Measurements from ENCODE around the gene BCAS1.
"Not testable (repeated sequence)": the region's sequence is repeated elsewhere in the genome, so short reads cannot be mapped to it uniquely, and the experiment has no call there.

The BCAS1 gene

DNA sequence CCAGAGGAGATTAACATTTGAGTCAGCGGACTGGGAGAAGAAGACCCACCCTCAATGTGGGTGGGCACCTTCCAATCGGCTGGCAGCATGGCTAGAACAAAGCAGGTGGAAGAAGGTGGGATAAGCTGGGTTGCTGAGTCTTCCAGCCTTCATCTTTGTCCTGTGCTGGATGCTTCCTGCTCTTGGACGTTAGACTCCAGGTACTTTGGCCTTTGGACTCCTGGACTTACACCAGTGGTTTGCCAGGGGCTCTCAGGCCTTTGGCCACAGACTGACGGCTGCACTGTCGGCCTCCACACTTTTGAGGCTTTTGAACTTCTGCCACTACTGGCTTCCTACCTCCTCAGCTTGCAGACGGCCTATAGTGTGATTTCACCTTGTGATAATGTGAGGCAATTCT is 50.8 kb downstream of the BCAS1 start:
- no peak for DNase-seq (ENCODE audit: low read depth in 2 of 2)

DNA sequence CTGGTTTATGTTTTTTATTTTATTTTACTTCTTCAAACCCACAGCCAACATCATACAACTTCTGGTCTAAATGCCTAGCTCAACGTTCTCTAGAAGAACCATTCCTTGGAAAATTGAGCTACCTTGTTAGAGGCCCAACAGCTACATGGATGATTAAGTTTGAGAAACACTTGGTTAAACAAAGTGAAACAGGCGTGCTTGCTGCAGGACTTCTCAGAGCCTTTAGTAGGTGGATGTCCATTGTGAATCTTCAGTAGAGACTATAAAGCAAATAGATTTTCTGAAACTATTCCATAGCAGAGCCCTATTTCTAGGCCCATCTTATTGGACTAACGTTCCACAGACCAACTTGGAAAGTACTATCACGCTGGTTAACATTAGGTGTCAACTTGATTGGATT is 51.3 kb downstream of the BCAS1 start:
- DNase-seq (ENCODE audit: low read depth in 2 of 2): no peak

- no peak for DNase-seq (ENCODE audit: low read depth in 2 of 2)
These were observed 52.5 kb downstream of the BCAS1 start for GRCh38 chr20:54017846-54018245.

- no peak for DNase-seq (ENCODE audit: low read depth in 2 of 2)
These were observed 54.9 kb downstream of the BCAS1 start for GRCh38 chr20:54015496-54015895.

DNA sequence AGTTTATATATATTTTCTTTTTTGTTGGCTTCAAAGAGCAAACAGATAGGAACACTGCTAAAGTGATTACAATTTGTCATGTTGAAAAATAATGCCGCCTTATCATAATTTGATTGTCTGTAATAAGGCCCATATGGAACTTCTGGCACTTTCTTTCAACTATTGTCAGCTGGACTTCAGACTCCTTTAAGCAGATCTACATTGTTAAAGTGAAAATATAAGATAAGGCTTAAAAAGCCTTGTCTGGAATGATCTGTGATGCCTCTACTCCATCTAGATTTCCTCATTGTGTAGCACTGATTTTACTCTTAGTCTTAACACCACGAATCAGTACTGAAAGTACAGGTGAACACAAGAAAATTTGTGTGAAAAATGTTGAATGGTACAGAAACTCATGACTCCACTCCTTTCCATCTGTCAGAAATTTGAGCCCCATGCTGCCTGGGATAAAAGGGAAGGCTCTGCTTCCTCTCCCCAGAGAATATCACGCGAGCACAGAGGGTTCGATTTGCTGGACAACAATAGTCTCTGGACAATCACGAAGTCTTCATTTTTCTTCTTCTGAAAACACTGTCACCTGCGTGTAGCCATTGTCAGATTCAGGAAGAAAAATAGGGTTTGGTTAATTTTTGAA is 56.0 kb downstream of the BCAS1 start:
- no peak for DNase-seq (ENCODE audit: low read depth in 2 of 2)

GRCh38 chr20:54013471-54013870 is 56.9 kb downstream of the BCAS1 start:
- DNase-seq (ENCODE audit: low read depth in 2 of 2): no peak

- DNase-seq (ENCODE audit: low read depth in 2 of 2): no peak
These were observed 59.0 kb downstream of the BCAS1 start for GRCh38 chr20:54011346-54011745.

DNA sequence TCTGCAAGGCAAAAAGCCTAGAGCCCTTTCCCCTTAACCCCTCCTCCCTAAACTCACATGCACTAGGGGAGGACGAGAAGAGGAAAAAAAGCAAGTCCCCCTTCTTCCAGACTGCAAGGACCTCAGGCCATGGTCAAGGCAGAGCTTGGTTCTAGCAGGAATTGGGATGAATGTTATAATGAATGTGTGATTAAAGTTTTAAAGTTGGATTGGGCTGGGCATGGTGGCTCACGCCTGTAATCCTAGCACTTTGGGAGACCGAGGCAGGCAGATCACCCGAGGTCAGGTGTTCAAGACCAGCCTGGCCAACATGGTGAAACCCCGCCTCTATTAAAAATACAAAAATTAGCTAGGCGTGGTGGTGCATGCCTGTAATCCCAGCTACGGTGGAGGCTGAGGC is 64.2 kb downstream of the BCAS1 start:
- DNase-seq (ENCODE audit: low read depth in 2 of 2): not testable (repeated sequence)

- no peak for DNase-seq (ENCODE audit: low read depth in 2 of 2)
These were observed 64.9 kb downstream of the BCAS1 start for GRCh38 chr20:54005524-54005923.

GRCh38 chr20:54004445-54004844 is 65.9 kb downstream of the BCAS1 start:
- DNase-seq (ENCODE audit: low read depth in 2 of 2): no peak

DNA sequence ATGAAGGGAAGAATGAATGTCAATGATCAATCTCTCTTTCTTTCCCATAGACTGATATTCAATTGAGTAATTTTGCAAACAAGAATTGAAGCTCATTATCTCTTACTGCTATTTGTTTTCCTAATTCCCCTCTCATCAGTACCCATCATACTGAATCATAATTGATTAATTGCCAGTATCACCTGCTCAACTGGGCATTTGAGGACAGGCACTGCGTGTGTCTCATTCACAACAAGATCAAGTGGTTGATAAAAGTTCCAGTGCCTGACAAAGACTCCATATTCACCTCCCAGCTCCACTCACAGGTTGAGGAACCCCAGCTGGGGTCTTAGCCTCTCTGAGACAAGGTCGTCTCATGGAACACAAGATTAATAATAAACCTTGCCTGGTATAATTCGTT is 67.7 kb downstream of the BCAS1 start:
- DNase-seq (ENCODE audit: low read depth in 2 of 2): no peak

DNA sequence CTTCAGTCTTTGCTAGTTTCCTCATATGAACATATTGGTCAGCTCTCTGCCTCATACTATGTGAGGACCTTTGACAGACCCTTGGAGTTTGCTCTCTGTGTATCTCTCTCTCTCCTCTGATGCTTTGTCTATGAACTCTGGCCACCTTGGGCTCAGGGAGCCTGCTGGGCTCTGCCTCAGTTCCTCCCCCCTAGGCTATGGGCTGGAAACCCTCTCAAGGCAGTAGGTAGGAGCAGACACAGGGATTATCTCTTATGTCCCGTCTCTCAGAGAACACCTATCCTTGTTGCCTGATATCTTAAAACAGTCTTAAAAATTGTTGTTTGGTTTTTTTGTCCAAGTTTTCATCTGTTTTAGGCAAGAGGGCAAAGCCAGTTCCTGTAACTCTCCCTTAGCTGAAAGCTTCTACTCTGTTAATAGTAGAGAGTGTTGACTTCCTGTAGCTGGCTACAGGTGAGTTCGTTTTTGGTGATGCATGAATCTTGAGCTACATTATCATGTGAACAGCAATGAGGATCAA is 68.3 kb downstream of the BCAS1 start:
- DNase-seq (ENCODE audit: low read depth in 2 of 2): no peak

DNA sequence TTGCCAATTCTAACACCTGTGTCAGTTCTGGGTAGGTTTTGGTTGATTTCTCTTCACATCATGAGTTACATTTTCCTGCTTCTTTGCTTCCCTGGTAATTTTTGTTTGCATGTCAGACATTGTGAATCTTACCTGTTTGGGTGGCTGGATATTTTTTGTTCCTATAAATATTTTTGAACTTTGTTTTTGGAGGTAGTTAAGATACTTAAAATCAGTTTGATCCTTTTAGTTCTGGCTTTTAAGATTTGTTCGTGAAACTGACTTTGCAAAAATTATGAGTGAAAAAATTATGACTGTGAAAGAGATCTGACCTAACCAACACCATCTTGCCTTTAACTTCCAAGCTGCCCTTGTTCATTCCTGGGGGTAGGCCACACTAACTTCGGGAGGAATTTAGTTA is 69.5 kb downstream of the BCAS1 start:
- no peak for DNase-seq (ENCODE audit: low read depth in 2 of 2)

DNA sequence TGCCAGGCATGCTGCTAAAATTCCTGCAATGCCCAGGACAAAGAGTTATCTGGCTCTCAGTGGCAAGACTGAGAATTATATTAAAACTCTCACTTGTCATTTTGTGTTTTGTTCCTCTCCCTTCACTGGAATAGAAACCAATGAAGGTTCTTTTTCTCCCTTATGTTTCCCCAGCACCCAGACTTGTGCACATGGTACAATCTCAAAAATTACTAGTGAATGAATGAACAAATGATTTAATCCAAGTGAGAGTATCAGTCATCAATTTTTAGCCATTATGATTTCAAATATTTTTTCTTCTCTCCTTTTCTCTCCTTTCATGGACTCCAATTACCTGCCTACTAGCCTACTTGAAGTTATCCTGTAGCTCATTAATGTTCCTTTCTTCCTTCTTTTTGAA is 70.1 kb downstream of the BCAS1 start:
- no peak for DNase-seq (ENCODE audit: low read depth in 2 of 2)

DNA sequence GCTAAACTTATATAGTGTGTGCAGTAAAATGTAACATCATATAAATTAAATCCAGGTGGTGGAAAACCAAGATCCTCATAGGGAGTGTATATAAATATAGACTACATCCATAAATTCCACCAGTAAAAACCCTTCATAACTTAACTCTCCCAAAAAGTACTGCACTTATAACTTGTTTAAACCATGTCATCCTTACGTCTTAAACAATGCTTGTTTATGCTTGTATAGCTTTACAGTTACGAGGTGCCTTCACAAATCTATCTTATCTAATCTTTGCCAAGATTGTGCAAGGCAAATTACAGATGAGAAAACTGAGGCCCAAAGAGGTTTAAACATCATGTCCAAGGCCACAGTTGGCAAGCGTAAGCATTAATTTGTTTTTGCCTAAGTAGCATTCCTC is 71.3 kb downstream of the BCAS1 start:
- no peak for DNase-seq (ENCODE audit: low read depth in 2 of 2)

- DNase-seq (ENCODE audit: low read depth in 2 of 2): no peak
These were observed 73.6 kb downstream of the BCAS1 start for GRCh38 chr20:53996584-53997486.

DNA sequence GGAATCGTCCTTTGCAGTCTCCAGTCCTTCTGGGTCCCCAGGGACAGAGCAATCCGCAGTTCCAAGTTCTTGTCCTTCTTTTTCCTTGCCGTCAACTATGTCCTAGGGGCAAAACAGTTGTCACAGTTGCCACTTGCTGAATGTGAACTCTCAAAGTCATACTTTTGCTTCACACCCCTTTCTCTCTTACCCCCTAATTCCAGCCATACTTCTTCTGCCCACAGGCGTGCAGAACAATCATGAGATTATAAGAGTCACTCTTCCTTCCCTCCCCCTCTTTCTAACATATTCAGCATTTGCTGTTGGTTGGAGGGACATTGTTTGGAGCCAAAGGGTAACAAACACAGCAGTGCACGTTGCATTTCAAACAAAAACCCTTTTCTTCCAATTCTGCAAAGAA is 74.4 kb downstream of the BCAS1 start:
- no peak for DNase-seq (ENCODE audit: low read depth in 2 of 2)

DNA sequence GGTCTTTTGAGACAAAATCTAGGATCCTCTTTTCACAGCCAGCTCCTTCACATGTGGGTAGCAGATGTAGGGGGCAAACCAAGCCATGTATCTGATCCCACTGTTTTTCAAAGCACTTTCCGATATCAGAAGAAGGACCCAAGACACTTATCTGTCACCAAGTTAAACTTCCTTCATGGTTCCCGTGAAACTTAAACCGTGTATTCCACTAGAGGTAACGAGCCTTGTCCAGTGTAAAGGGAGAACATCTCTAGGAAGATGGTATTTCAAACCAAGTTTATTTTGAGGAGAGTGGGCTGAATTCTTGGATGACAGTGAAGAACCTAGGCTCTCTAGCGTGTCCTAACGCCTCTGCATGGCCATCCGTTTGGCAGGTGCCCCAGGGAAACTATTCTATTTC is 76.3 kb downstream of the BCAS1 start:
- no peak for DNase-seq (ENCODE audit: low read depth in 2 of 2)

DNA sequence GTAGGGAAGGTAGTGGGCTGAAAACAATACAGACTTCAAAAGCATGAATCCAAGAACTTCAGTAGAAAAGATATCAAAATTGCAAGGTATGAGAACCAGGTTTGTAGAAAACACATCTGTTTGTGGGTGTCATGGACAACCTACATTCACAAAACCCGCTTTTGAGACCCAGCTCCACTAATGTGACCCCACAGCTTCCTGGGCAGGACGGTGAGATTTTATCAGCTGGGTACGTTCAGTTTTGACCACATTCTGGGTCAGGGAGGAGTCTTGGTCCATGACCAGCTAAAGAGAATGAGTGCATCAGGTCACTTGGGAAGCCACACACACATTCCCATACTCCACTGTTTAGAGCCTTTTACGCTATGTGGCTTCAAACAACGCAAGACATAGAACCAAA is 77.1 kb downstream of the BCAS1 start:
- no peak for DNase-seq (ENCODE audit: low read depth in 2 of 2)

GRCh38 chr20:53990768-53991450 is 79.5 kb downstream of the BCAS1 start:
- DNase-seq (ENCODE audit: low read depth in 2 of 2): no peak

GRCh38 chr20:53990003-53990402 is 80.4 kb downstream of the BCAS1 start:
- DNase-seq (ENCODE audit: low read depth in 2 of 2): no peak

GRCh38 chr20:53989401-53989800 is 81.0 kb downstream of the BCAS1 start:
- DNase-seq (ENCODE audit: low read depth in 2 of 2): no peak
